ENCODE results near the gene SNN. TPM values are rescaled to one million over a fixed set of nuclear protein-coding genes. Genes with fewer than 3 reads are reported as not detected.

Gene SNN
- total RNA-seq, 1 donor from 2014 or later = 16.7 TPM

DNA sequence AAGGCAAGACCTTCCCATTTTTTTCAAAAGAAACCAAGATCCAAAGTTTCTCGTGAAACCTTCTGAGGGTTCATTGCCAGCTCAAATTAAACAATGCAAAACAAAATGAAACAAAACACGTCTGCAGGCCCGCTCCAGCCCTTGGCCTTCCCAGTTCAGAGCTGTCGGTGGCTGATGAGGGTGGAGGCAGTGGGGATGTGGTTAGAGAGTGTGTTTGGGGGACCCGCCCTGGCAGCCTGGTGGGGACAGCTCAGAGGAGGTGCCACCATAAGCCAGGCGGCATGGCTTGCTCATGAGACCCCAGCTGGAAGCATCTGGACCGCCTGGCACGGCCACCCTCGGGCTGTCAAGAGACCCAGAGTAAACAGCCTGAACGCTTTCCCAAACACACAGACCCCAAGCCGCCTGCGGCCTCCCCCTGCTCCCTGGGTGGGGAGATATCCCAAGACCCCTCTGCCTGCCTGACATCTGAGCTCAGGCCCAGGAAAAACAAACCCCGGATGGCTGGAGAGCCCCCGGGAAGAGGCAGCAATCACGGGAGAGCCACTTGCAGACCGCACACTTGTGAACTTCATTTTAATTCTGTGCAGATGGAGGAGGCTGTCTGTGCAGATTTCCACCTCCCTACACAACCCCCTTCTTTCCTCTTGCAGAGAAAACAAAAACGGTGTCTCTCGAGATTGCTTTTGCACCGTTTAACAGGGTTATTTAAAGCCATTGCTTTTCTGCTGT is 46.2 kb upstream of the SNN start:
- FAIRE-seq = no peak
- Histone ChIP-seq H3K4me1 (ENCODE audit: insufficient read depth, low read length) (no peaks in the 10 kb centered on the region), H4K20me1 (ENCODE audit: insufficient read depth, low read length) (no peaks in the 10 kb centered on the region), H3K27me3 (ENCODE audit: insufficient read depth, low read length) (no peaks in the 10 kb centered on the region), H3K4me2 (ENCODE audit: low read length) (peak overlapping the region; percentile 65), H3K36me3 (ENCODE audit: insufficient read depth, low read length) (no peaks in the 10 kb centered on the region), H3K27ac (ENCODE audit: low read depth, low read length) (no peak overlapping the region), H3K9ac (ENCODE audit: low read length) (peak overlapping the region; percentile 11), H3K79me2 (ENCODE audit: insufficient read depth, low read length) (no peaks in the 10 kb centered on the region), H2AFZ (ENCODE audit: low read depth, low read length) (peak overlapping the region; percentile 81), H3K9me3 (ENCODE audit: insufficient read depth, low read depth, low read length) (no peaks in the 10 kb centered on the region), H3K4me3 (ENCODE audit: insufficient read depth, low read depth, low read length) (no peak overlapping the region)
- H3K9me3 Mint-ChIP-seq (ENCODE audit: unreplicated experiment) = peaks cover 4% of the 10 kb centered on the region
- no peak for DNase-seq (ENCODE audit: low read depth)
- no peak overlapping the region for H3K4me3 Mint-ChIP-seq (ENCODE audit: unreplicated experiment)
- H3K36me3 Mint-ChIP-seq (ENCODE audit: low read depth, unreplicated experiment) = peaks cover 3% of the 10 kb centered on the region
- TF ChIP-seq, protein P1, sequence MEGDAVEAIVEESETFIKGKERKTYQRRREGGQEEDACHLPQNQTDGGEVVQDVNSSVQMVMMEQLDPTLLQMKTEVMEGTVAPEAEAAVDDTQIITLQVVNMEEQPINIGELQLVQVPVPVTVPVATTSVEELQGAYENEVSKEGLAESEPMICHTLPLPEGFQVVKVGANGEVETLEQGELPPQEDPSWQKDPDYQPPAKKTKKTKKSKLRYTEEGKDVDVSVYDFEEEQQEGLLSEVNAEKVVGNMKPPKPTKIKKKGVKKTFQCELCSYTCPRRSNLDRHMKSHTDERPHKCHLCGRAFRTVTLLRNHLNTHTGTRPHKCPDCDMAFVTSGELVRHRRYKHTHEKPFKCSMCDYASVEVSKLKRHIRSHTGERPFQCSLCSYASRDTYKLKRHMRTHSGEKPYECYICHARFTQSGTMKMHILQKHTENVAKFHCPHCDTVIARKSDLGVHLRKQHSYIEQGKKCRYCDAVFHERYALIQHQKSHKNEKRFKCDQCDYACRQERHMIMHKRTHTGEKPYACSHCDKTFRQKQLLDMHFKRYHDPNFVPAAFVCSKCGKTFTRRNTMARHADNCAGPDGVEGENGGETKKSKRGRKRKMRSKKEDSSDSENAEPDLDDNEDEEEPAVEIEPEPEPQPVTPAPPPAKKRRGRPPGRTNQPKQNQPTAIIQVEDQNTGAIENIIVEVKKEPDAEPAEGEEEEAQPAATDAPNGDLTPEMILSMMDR (IDR thresholded peaks at IDR 0.05; ENCODE audit: insufficient read depth, low read depth, low read length) = no peak
- no peak for TF ChIP-seq EZH2 (IDR thresholded peaks at IDR 0.05; ENCODE audit: insufficient read depth, low read length)
- peaks cover 4% of the 10 kb centered on the region for H3K4me1 Mint-ChIP-seq (ENCODE audit: low read depth, unreplicated experiment)
- H3K27me3 Mint-ChIP-seq (ENCODE audit: low read depth, unreplicated experiment) = no peaks in the 10 kb centered on the region
- no peak overlapping the region for H3K27ac Mint-ChIP-seq (ENCODE audit: unreplicated experiment)

DNA sequence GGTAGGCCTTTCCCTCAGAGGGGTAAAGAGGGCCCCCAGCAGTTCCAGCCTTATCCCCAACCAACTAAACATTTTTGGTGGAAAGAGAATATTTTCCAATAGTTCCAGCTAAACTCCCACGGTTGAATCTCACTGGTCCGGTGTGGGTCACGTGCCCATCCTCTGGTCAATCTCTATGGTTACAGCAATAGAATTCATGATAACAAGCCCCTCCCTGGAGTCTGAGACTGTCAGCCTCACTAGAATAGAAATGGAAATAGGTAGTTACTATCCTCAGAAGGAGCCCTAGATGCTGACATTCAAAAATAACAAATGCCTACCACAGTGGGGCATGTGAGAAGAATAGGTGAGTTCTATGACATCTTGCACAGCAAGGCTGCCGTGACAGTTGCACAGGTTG is 44.0 kb upstream of the SNN start:
- H3K4me3 ChIP-seq (ENCODE audit: insufficient read depth, low read depth, low read length) = no peak overlapping the region
- no peak overlapping the region for H2AFZ ChIP-seq (ENCODE audit: low read depth, low read length)
- Mint-ChIP-seq H3K4me1 (ENCODE audit: low read depth, unreplicated experiment) (peaks cover 12% of the 10 kb centered on the region), H3K27me3 (ENCODE audit: low read depth, unreplicated experiment) (no peaks in the 10 kb centered on the region), H3K4me3 (ENCODE audit: unreplicated experiment) (no peak overlapping the region), H3K27ac (ENCODE audit: unreplicated experiment) (no peak overlapping the region), H3K36me3 (ENCODE audit: low read depth, unreplicated experiment) (peaks cover 3% of the 10 kb centered on the region), H3K9me3 (ENCODE audit: unreplicated experiment) (peaks cover 4% of the 10 kb centered on the region)
- no peaks in the 10 kb centered on the region for H4K20me1 ChIP-seq (ENCODE audit: insufficient read depth, low read length)
- H3K9ac ChIP-seq (ENCODE audit: low read length) = no peak overlapping the region
- H3K4me1 ChIP-seq (ENCODE audit: insufficient read depth, low read length) = peaks cover 13% of the 10 kb centered on the region
- no peaks in the 10 kb centered on the region for H3K36me3 ChIP-seq (ENCODE audit: insufficient read depth, low read length)
- no peaks in the 10 kb centered on the region for H3K9me3 ChIP-seq (ENCODE audit: insufficient read depth, low read depth, low read length)
- H3K79me2 ChIP-seq (ENCODE audit: insufficient read depth, low read length) = no peaks in the 10 kb centered on the region
- no peak for DNase-seq (ENCODE audit: low read depth)
- H3K4me2 ChIP-seq (ENCODE audit: low read length) = no peak overlapping the region
- H3K27ac ChIP-seq (ENCODE audit: low read depth, low read length) = no peak overlapping the region
- no peaks in the 10 kb centered on the region for H3K27me3 ChIP-seq (ENCODE audit: insufficient read depth, low read length)
- no peak for TF ChIP-seq EZH2 (IDR thresholded peaks at IDR 0.05; ENCODE audit: insufficient read depth, low read length)
- TF ChIP-seq, protein P1 (IDR thresholded peaks at IDR 0.05; ENCODE audit: insufficient read depth, low read depth, low read length) = no peak
- no peak for FAIRE-seq
